Head of caudate nucleus (tissue), 42 donors: ENCODE data around the gene RC3H1.

Experiments used
- DNase-seq, 42 donors: peaks; one replicate each; pipeline versions ENCODE4 v3.0.0 to v3.0.0-alpha.2; 2020 to 2021; ENCODE audit warnings: mixed read lengths in 7 of 42
- intact Hi-C: fragments of 100-400 bp; cut with DNase I; formaldehyde crosslinking; loops from one replicate; pipeline ENCODE4 v1.15.0; 2022

RC3H1 gene

DNA sequence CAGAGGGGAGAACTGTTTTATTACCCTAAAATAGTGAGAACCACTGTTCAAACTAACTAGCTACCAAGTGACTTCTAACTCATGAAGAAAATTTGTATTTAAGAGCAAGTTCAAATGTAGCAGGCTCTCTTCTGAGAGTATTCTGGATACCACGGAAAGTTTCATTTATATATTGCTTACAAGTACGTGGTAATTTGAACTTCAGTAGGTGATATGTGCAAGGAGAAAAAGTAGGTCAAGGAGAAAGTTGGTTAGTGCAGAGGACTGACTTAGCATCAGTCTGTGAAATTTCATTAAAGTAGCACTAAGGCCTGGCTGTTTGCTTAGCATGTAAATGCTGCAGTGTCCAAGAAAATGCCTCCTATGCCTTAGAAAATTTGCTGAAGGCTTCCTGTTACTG is 121.7 kb downstream of the RC3H1 start:
- intact Hi-C loops, result no loop called here
- no peak for DNase-seq

DNA sequence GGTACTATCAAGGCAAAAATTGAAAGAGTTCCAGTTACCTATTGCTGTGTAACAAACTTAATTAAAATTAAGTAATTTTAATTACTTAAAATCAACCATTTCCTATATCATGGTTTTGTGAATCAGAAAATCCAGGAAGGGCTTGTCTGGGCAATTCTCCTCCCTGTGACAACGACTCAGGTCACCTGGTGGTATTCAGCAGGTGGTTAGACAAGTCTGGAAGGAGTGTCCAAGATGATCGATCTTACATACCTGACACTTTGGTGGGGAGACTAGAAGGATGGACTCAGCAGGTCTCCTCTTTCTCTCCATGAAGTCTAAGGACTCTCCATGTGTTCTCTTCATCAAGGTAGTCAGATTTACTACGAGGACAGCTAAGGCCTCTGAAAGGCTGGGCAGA is 128.0 kb downstream of the RC3H1 start:
- DNase-seq, result no peak
- intact Hi-C loops, result no loop called here

DNA sequence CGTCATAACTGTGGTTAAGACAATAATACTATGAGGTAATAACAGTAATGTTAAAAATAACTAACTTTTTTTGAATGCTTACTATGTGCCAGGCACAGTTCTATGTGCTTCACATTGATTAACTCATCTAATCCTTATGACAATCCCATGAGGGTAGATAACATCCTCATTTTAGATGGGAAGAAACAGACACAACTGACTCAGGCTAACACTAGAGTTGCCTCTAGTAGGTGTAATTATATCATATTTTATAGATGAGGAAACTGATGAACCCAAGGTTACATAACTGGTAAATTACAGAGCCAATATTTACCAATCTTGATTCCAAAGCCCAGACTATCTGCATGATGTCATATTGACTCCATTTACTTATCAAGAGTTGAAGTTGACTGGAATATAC is 128.5 kb downstream of the RC3H1 start:
- no peak for DNase-seq
- intact Hi-C loops, result no loop called here

DNA sequence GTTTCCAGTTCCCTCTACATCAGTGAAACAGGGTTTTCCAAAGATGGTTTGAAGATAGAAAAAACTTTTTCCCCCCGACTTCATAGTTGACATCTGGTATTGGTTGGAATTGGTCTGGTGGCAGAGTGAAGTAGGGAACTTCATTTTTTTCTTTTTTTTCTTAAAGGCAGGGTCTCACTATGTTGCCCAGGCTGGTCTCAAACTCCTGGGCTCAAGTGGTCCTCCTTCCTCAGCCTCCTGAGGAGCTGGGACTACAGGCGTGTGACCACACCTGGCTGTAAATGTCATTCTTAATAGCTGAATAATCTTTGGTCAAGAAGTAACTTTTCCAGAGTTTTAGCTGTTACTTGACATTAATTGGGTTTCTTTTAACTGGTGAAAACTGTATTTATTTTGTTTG is 132.3 kb downstream of the RC3H1 start:
- DNase-seq, result no peak
- intact Hi-C loops, result no loop called here

DNA sequence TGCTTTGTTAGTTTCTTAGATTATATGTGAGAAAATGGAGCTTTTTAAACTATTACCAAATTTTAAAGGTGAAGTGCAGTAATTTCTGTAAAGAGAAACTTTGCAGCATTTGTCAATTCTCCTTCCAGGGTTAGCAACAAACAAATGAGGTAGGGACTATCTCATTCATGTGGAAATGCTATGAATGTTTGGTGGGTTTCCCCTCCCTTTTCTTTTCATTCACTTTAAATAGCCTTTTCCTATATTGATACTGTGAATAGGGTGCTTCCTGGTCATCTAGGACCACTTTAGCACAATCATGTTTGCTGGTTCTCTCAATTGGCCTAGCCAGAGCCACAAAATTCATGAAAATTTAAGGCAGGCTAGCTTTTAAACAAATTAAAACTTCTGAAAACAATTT is 133.4 kb downstream of the RC3H1 start:
- intact Hi-C loops, result no loop called here
- DNase-seq, result no peak

DNA sequence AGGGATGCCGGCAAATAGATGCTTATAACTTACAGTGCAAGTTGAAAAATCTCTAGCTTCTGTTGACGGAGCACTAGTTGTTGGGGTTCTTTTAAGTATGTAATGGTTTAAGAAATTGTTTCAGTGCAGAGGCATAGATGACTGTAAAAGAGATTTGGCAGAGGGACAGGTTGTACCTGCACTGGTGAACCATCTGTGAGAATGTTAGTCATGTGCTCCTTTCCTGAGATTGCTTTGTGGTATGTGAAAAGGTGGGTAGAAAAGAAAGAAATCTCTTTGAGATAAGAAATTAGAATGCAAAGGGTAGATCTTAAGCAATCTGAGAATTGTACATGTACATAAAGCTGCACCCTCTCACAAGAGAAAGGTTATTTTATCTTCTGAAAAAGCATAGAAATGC is 134.5 kb downstream of the RC3H1 start:
- intact Hi-C loops, result no loop called here
- no peak for DNase-seq

DNA sequence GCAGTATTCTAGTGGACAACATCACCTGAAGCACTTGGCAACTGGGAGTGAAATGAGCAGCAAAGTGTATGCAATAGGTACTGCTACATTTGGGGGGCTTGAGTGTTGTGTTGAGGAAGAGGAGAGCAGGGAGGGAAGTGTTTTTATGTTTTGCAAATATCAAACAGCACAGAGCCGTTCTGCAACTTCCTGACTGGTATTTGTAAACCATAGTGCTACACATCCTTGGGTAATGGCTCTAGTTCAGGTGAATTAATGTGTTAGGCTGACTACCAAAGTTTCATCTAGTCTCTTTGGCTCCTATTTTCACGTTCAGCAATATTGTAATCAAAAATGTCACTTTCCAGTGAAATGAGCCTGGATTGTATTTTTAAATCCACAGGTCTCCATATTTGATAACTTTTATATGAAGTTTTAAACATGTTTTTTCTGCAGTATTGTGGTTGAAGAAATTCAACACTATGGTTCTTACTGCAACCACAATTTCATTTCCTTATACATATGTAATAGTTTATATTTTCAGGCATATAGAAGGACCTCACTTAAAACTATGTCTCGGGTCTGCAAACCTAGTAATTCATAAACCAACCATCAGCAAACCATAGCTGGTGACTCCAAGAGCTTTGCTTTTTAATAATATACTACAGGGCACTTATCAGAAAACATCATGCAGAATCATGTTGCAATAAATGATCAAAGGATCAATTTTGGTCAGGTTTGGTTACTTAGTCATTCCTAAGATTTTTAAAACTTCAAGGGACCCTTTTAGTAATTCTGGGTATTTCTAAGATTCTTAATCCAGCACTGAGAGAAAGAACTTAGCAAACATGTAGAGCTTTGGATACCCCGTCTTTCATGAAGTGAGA is 135.2 kb downstream of the RC3H1 start:
- intact Hi-C loops, result no loop called here
- DNase-seq, result no peak

DNA sequence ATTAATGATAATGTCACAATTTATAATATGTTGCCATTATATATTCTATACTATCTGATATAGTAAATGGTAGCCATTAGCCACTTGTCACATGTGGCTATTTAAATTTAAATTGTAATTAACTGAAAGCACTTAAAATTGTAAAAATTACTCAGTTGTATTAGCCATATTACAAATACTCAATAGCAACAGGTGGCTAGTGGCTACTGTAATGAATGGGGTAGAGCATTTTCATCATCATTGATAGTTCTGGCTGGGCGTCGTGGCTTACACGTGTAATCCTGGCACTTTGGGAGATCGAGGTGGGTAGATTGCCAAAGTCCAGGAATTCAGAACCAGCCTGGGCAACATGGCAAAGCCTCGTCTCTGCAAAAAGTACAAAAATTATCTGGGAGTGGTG is 137.5 kb downstream of the RC3H1 start:
- intact Hi-C loops, result no loop called here
- no peak for DNase-seq
